ENCODE measurements around the gene RHOB.
"Not testable (repeated sequence)": the region's sequence is repeated elsewhere in the genome, so short reads cannot be mapped to it uniquely, and the experiment has no call there.

The RHOB gene

DNA sequence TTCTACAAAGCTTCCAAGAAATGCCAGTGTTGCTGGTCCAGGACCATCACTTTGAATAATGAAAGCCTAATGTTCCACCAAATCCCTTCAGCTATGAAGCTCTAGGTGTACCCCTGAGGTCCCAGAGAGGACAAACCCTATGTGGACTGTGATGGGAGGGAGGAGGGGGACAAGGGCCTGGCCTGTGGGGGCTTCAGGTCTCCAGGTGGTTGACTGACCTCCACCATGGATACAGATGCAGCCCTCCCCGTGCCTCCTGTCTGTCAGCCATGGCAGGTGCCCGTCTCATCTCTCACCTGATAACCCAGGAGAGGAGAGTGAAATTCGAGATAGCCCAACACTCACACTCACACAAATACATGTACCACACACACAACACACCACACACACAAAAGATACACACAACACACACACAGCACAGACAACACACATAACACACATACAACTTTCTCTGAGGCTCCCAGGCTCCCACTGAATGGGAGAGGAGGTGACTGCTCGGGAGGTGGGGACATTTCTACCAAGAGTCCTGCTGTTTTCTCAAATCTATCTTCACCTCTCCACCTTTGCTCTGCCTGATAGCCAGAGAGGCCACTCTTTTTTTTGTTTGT lies 12.8 kb upstream of the RHOB start:
- no CpG with 5 or more reads among the region's 4 CpGs for WGBS, 2 donors (ENCODE audit: extremely low coverage in 2 of 2, insufficient read length in 2 of 2, insufficient replicate concordance in 1 of 2)
- no peak overlapping the region for H3K4me2 ChIP-seq (ENCODE audit: insufficient read depth, low read length, poor library complexity, severe bottlenecking)
- H3K18ac ChIP-seq (ENCODE audit: low read length) = no peak overlapping the region
- no peak overlapping the region for H2BK15ac ChIP-seq (ENCODE audit: low read length)
- peak overlapping the region; percentile 9 for H3K14ac ChIP-seq (ENCODE audit: low read length)
- no peak overlapping the region for H2AK5ac ChIP-seq (ENCODE audit: low read depth, low read length)
- peaks cover 0 to 47% (median 0%) of the 10 kb centered on the region in 3 experiments for H3K27me3 ChIP-seq (ENCODE audit: control insufficient read depth in 3 of 3, insufficient read depth in 3 of 3, low read depth in 1 of 3, low read length in 3 of 3)
- no peak overlapping the region for H4K91ac ChIP-seq (ENCODE audit: low read depth, low read length, poor library complexity)
- H3K27ac ChIP-seq (replicated peaks; ENCODE audit: low read length) = no peak overlapping the region
- no peaks in the 10 kb centered on the region for H3K79me1 ChIP-seq (ENCODE audit: low read depth, low read length)
- no peaks in the 10 kb centered on the region for H3K9me3 ChIP-seq (replicated peaks in 1 of 2; ENCODE audit: control insufficient read depth in 2 of 2, insufficient read depth in 1 of 2, low read depth in 1 of 2, low read length in 2 of 2)
- peak overlapping the region in 1 of 2 donors; percentile 8 for H3K4me3 ChIP-seq (ENCODE audit: low read length in 2 of 2)
- no peaks in the 10 kb centered on the region for H3K36me3 ChIP-seq (replicated peaks in 1 of 2; ENCODE audit: control insufficient read depth in 2 of 2, insufficient read depth in 2 of 2, low read length in 2 of 2)
- H2BK5ac ChIP-seq (ENCODE audit: low read length) = no peak overlapping the region
- H3K4ac ChIP-seq (ENCODE audit: low read length) = no peak overlapping the region
- no peak overlapping the region for H4K8ac ChIP-seq (ENCODE audit: low read depth, low read length)
- H3K9ac ChIP-seq (ENCODE audit: low read depth, low read length, poor library complexity) = no peak overlapping the region
- H2AFZ ChIP-seq (ENCODE audit: low read length) = no peak overlapping the region
- H3K23ac ChIP-seq (ENCODE audit: low read depth, low read length, poor library complexity) = no peak overlapping the region
- no peak for DNase-seq (ENCODE audit: low spot score)
- H2BK12ac ChIP-seq (ENCODE audit: low read length) = no peak overlapping the region
- no peaks in the 10 kb centered on the region for H3K4me1 ChIP-seq (ENCODE audit: control insufficient read depth in 2 of 2, insufficient read depth in 1 of 2, low read depth in 1 of 2, low read length in 2 of 2)
- no peak overlapping the region for H2BK120ac ChIP-seq (ENCODE audit: low read depth, low read length)

- H3K9ac ChIP-seq (ENCODE audit: low read depth, low read length, poor library complexity) = no peak overlapping the region
- H3K4ac ChIP-seq (ENCODE audit: low read length) = no peak overlapping the region
- WGBS, 2 donors (ENCODE audit: extremely low coverage in 2 of 2, insufficient read length in 2 of 2, insufficient replicate concordance in 1 of 2) = no CpG with 5 or more reads among the region's 8 CpGs
- no peak overlapping the region for H2BK12ac ChIP-seq (ENCODE audit: low read length)
- no peaks in the 10 kb centered on the region for H3K79me1 ChIP-seq (ENCODE audit: low read depth, low read length)
- H2BK15ac ChIP-seq (ENCODE audit: low read length) = no peak overlapping the region
- no peak overlapping the region for H4K8ac ChIP-seq (ENCODE audit: low read depth, low read length)
- no peak overlapping the region for H3K18ac ChIP-seq (ENCODE audit: low read length)
- H2BK5ac ChIP-seq (ENCODE audit: low read length) = no peak overlapping the region
- H3K4me1 ChIP-seq (ENCODE audit: control insufficient read depth in 2 of 2, insufficient read depth in 1 of 2, low read depth in 1 of 2, low read length in 2 of 2) = no peaks in the 10 kb centered on the region
- H3K4me2 ChIP-seq (ENCODE audit: insufficient read depth, low read length, poor library complexity, severe bottlenecking) = no peak overlapping the region
- no peak overlapping the region for H3K27ac ChIP-seq (replicated peaks; ENCODE audit: low read length)
- H3K4me3 ChIP-seq (ENCODE audit: low read length in 2 of 2) = no peak overlapping the region
- no peak for DNase-seq (ENCODE audit: low spot score)
- peaks cover 0 to 46% (median 0%) of the 10 kb centered on the region in 3 experiments for H3K27me3 ChIP-seq (ENCODE audit: control insufficient read depth in 3 of 3, insufficient read depth in 3 of 3, low read depth in 1 of 3, low read length in 3 of 3)
- H3K9me3 ChIP-seq (replicated peaks in 1 of 2; ENCODE audit: control insufficient read depth in 2 of 2, insufficient read depth in 1 of 2, low read depth in 1 of 2, low read length in 2 of 2) = no peaks in the 10 kb centered on the region
- H3K23ac ChIP-seq (ENCODE audit: low read depth, low read length, poor library complexity) = no peak overlapping the region
- H2AFZ ChIP-seq (ENCODE audit: low read length) = no peak overlapping the region
- H3K36me3 ChIP-seq (replicated peaks in 1 of 2; ENCODE audit: control insufficient read depth in 2 of 2, insufficient read depth in 2 of 2, low read length in 2 of 2) = no peaks in the 10 kb centered on the region
- H4K91ac ChIP-seq (ENCODE audit: low read depth, low read length, poor library complexity) = no peak overlapping the region
- no peak overlapping the region for H2AK5ac ChIP-seq (ENCODE audit: low read depth, low read length)
- no peak overlapping the region for H3K14ac ChIP-seq (ENCODE audit: low read length)
- H2BK120ac ChIP-seq (ENCODE audit: low read depth, low read length) = no peak overlapping the region
These were observed 12.1 kb upstream of the RHOB start for GRCh38 chr2:20434588-20435294.

- H3K27ac ChIP-seq (replicated peaks; ENCODE audit: low read length); H3K18ac ChIP-seq (ENCODE audit: low read length); H2AFZ ChIP-seq (ENCODE audit: low read length); H3K36me3 ChIP-seq (replicated peaks in 1 of 2; ENCODE audit: control insufficient read depth in 2 of 2, insufficient read depth in 2 of 2, low read length in 2 of 2); H3K4me2 ChIP-seq (ENCODE audit: insufficient read depth, low read length, poor library complexity, severe bottlenecking); H2BK12ac ChIP-seq (ENCODE audit: low read length); H2BK15ac ChIP-seq (ENCODE audit: low read length); H2BK5ac ChIP-seq (ENCODE audit: low read length); H3K4me1 ChIP-seq (ENCODE audit: control insufficient read depth in 2 of 2, insufficient read depth in 1 of 2, low read depth in 1 of 2, low read length in 2 of 2); H3K4me3 ChIP-seq (ENCODE audit: low read length in 2 of 2); H3K23ac ChIP-seq (ENCODE audit: low read depth, low read length, poor library complexity); H3K9me3 ChIP-seq (replicated peaks in 1 of 2; ENCODE audit: control insufficient read depth in 2 of 2, insufficient read depth in 1 of 2, low read depth in 1 of 2, low read length in 2 of 2); H4K91ac ChIP-seq (ENCODE audit: low read depth, low read length, poor library complexity); DNase-seq (ENCODE audit: low spot score); H3K9ac ChIP-seq (ENCODE audit: low read depth, low read length, poor library complexity); H2BK120ac ChIP-seq (ENCODE audit: low read depth, low read length); H2AK5ac ChIP-seq (ENCODE audit: low read depth, low read length); H3K79me1 ChIP-seq (ENCODE audit: low read depth, low read length); H3K4ac ChIP-seq (ENCODE audit: low read length); H3K14ac ChIP-seq (ENCODE audit: low read length); H4K8ac ChIP-seq (ENCODE audit: low read depth, low read length): not testable (repeated sequence)
- no CpG with 5 or more reads among the region's 9 CpGs for WGBS, 2 donors (ENCODE audit: extremely low coverage in 2 of 2, insufficient read length in 2 of 2, insufficient replicate concordance in 1 of 2)
- peaks cover 0 to 39% (median 0%) of the 10 kb centered on the region in 3 experiments for H3K27me3 ChIP-seq (ENCODE audit: control insufficient read depth in 3 of 3, insufficient read depth in 3 of 3, low read depth in 1 of 3, low read length in 3 of 3)
These were observed 11.4 kb upstream of the RHOB start for GRCh38 chr2:20435456-20435855.

GRCh38 chr2:20436716-20437470 lies 10.0 kb upstream of the RHOB start:
- Histone ChIP-seq H3K4me1 (ENCODE audit: control insufficient read depth in 2 of 2, insufficient read depth in 1 of 2, low read depth in 1 of 2, low read length in 2 of 2) (no peaks in the 10 kb centered on the region), H3K23ac (ENCODE audit: low read depth, low read length, poor library complexity) (no peak overlapping the region), H3K14ac (ENCODE audit: low read length) (no peak overlapping the region), H2AK5ac (ENCODE audit: low read depth, low read length) (no peak overlapping the region), H3K36me3 (replicated peaks in 1 of 2; ENCODE audit: control insufficient read depth in 2 of 2, insufficient read depth in 2 of 2, low read length in 2 of 2) (no peaks in the 10 kb centered on the region), H3K9ac (ENCODE audit: low read depth, low read length, poor library complexity) (no peak overlapping the region), H3K79me1 (ENCODE audit: low read depth, low read length) (no peaks in the 10 kb centered on the region), H3K27me3 (ENCODE audit: control insufficient read depth in 3 of 3, insufficient read depth in 3 of 3, low read depth in 1 of 3, low read length in 3 of 3) (peaks cover 0 to 29% (median 0%) of the 10 kb centered on the region in 3 experiments), H2AFZ (ENCODE audit: low read length) (no peak overlapping the region), H3K18ac (ENCODE audit: low read length) (no peak overlapping the region), H2BK120ac (ENCODE audit: low read depth, low read length) (no peak overlapping the region), H3K4me2 (ENCODE audit: insufficient read depth, low read length, poor library complexity, severe bottlenecking) (no peak overlapping the region), H3K4me3 (ENCODE audit: low read length in 2 of 2) (peak overlapping the region in 1 of 2 donors; percentile 43), H4K91ac (ENCODE audit: low read depth, low read length, poor library complexity) (no peak overlapping the region), H3K27ac (replicated peaks; ENCODE audit: low read length) (no peak overlapping the region), H2BK12ac (ENCODE audit: low read length) (no peak overlapping the region), H4K8ac (ENCODE audit: low read depth, low read length) (no peak overlapping the region), H3K4ac (ENCODE audit: low read length) (no peak overlapping the region), H2BK15ac (ENCODE audit: low read length) (no peak overlapping the region), H2BK5ac (ENCODE audit: low read length) (no peak overlapping the region), H3K9me3 (replicated peaks in 1 of 2; ENCODE audit: control insufficient read depth in 2 of 2, insufficient read depth in 1 of 2, low read depth in 1 of 2, low read length in 2 of 2) (no peaks in the 10 kb centered on the region)
- no CpG with 5 or more reads among the region's 7 CpGs for WGBS, 2 donors (ENCODE audit: extremely low coverage in 2 of 2, insufficient read length in 2 of 2, insufficient replicate concordance in 1 of 2)
- DNase-seq (ENCODE audit: low spot score) = no peak

All from neuronal stem cell (in vitro differentiated cells).